HEK293T (cell line): ENCODE measurements around the gene CHMP6.

Experiments used
- CTCF ChIA-PET: fragments of 350-600 bp; formaldehyde crosslinking; extraction: SDS; loops from one replicate; lab custom pipeline; 2021; ENCODE audit warnings: antibody characterized with exemption, inconsistent platforms; lab: Yijun Ruan, JAX
- POLR2A ChIA-PET: fragments of 350-600 bp; formaldehyde crosslinking; extraction: SDS; loops from one replicate; lab custom pipeline; 2020; ENCODE audit warnings: antibody characterized with exemption, inconsistent platforms; lab: Yijun Ruan, JAX
- DNase-seq: peaks from one replicate; pipeline ENCODE4 v3.0.0; 2012; ENCODE audit warnings: mixed read lengths; ENCODE audit errors: extremely low spot score
- ARNT ChIP-seq: fragments of 450-650 bp; IDR thresholded peaks from 2 replicates; pipeline ENCODE4 v1.6.1; 2017; ENCODE audit warnings: mild to moderate bottlenecking
- BHLHE40 ChIP-seq: fragments of 450-650 bp; IDR thresholded peaks from 2 replicates; pipeline ENCODE4 v1.6.1; 2016; ENCODE audit warnings: mild to moderate bottlenecking, moderate library complexity, borderline replicate concordance
- CTBP1 ChIP-seq: fragments of 450-650 bp; IDR thresholded peaks from 2 replicates; pipeline ENCODE4 v1.6.1; 2016; ENCODE audit warnings: borderline replicate concordance
- ELF4 ChIP-seq: fragments of 450-650 bp; IDR thresholded peaks from 2 replicates; pipeline ENCODE4 v1.6.1; 2017; ENCODE audit warnings: antibody characterized with exemption
- FOXA1 ChIP-seq: fragments of 450-650 bp; IDR thresholded peaks from 2 replicates; pipeline ENCODE4 v1.6.1; 2016; ENCODE audit warnings: mild to moderate bottlenecking
- FOXK2 ChIP-seq: fragments of 450-650 bp; IDR thresholded peaks from 2 replicates; pipeline ENCODE4 v1.6.1; 2016; ENCODE audit warnings: mild to moderate bottlenecking
- FOXM1 ChIP-seq: fragments of 450-650 bp; IDR thresholded peaks from 2 replicates; pipeline ENCODE4 v1.6.1; 2017; ENCODE audit warnings: mild to moderate bottlenecking, borderline replicate concordance
- HDGF ChIP-seq: fragments of 450-650 bp; IDR thresholded peaks from 2 replicates; pipeline ENCODE4 v1.6.1; 2017; ENCODE audit warnings: antibody characterized with exemption, borderline replicate concordance
- L3MBTL2 ChIP-seq: fragments of 450-650 bp; conservative IDR thresholded peaks from 2 replicates; pipeline ENCODE4 v1.6.1; 2016; ENCODE audit warnings: mild to moderate bottlenecking
- LEF1 ChIP-seq: fragments of 450-650 bp; IDR thresholded peaks from 2 replicates; pipeline ENCODE4 v1.6.1; 2017; ENCODE audit warnings: mild to moderate bottlenecking, borderline replicate concordance
- NFRKB ChIP-seq: fragments of 450-650 bp; IDR thresholded peaks from 2 replicates; pipeline ENCODE4 v1.6.1; 2016; ENCODE audit warnings: mild to moderate bottlenecking, moderate library complexity
- PKNOX1 ChIP-seq: fragments of 450-650 bp; IDR thresholded peaks from 2 replicates; pipeline ENCODE4 v1.6.1; 2016
- SP1 ChIP-seq: fragments of 450-650 bp; IDR thresholded peaks from 2 replicates; pipeline ENCODE4 v1.6.1; 2017
- SUZ12 ChIP-seq: fragments of 450-650 bp; IDR thresholded peaks from 2 replicates; pipeline ENCODE4 v1.6.1; 2016; ENCODE audit warnings: mild to moderate bottlenecking
- TARDBP ChIP-seq: fragments of 450-650 bp; IDR thresholded peaks from 2 replicates; pipeline ENCODE4 v1.6.1; 2016
- ZNF384 ChIP-seq: fragments of 450-650 bp; IDR thresholded peaks from 2 replicates; pipeline ENCODE4 v1.6.1; 2016

Gene CHMP6

GRCh38 chr17:80997424-80998117, 5.9 kb downstream of the CHMP6 start:
- ChIA-PET CTCF (no interaction called here), POLR2A (no interaction called here)

GRCh38 chr17:80998118-80998747, 6.6 kb downstream of the CHMP6 start:
- TF ChIP-seq ZNF384: no peak
- TF ChIP-seq TARDBP: no peak
- TF ChIP-seq ARNT: no peak
- no peak for TF ChIP-seq SP1
- POLR2A ChIA-PET: no interaction called here
- CTCF ChIA-PET: no interaction called here
- no peak for DNase-seq

More at GRCh38 chr17:80997424-80998117, 5.9 kb downstream of the CHMP6 start:
- DNase-seq: no peak
- TF ChIP-seq L3MBTL2 (no peak), LEF1 (no peak), FOXK2 (no peak), NFRKB (no peak), BHLHE40 (no peak), FOXA1 (no peak), HDGF (no peak), PKNOX1 (no peak), TARDBP (no peak), SP1 (no peak), CTBP1 (no peak), ELF4 (no peak), ZNF384 (no peak)

GRCh38 chr17:80998748-80999535, 7.3 kb downstream of the CHMP6 start:
- ChIA-PET POLR2A (no interaction called here), CTCF (no interaction called here)
- no peak for TF ChIP-seq FOXM1
- no peak for TF ChIP-seq LEF1

GRCh38 chr17:80999536-81000333, 8.1 kb downstream of the CHMP6 start:
- TF ChIP-seq NFRKB: no peak
- no peak for TF ChIP-seq ARNT
- no peak for TF ChIP-seq FOXM1
- TF ChIP-seq FOXK2: no peak
- no peak for DNase-seq
- CTCF ChIA-PET: no interaction called here
- POLR2A ChIA-PET: no interaction called here

More at GRCh38 chr17:80998748-80999535, 7.3 kb downstream of the CHMP6 start:
- no peak for DNase-seq

GRCh38 chr17:81000334-81000630, 8.6 kb downstream of the CHMP6 start:
- ChIA-PET POLR2A (interaction anchor here (0.8 kb wide), 1 partner anchor 9 kb away, joined by 3 read pairs; the partner anchor contains the start of gene CHMP6), CTCF (no interaction called here)
- no peak for TF ChIP-seq ARNT
- DNase-seq: no peak

GRCh38 chr17:81000631-81001357, 9.2 kb downstream of the CHMP6 start:
- TF ChIP-seq ZNF384: no peak
- no peak for TF ChIP-seq ELF4
- no peak for TF ChIP-seq FOXK2
- TF ChIP-seq FOXA1: no peak
- TF ChIP-seq BHLHE40: no peak
- TF ChIP-seq LEF1: no peak
- TF ChIP-seq PKNOX1: no peak
- no peak for TF ChIP-seq SP1
- no peak for TF ChIP-seq TARDBP
- TF ChIP-seq ARNT: no peak
- no peak for TF ChIP-seq L3MBTL2
- no peak for TF ChIP-seq CTBP1
- TF ChIP-seq FOXM1: no peak
- TF ChIP-seq NFRKB: no peak
- no peak for TF ChIP-seq HDGF
- TF ChIP-seq SUZ12: no peak
- no peak for DNase-seq
- ChIA-PET CTCF (no interaction called here), POLR2A (interaction anchor here (0.8 kb wide), 1 partner anchor 9 kb away, joined by 3 read pairs; the partner anchor contains the start of gene CHMP6)
